CD4-positive, alpha-beta T cell treated with Interleukin-6 for 4 hours (primary cell): ENCODE measurements around the gene DEF6.
A peak's percentile ranks its signal among the peaks of the same experiment; 100 is the strongest.

Source experiments
- DNase-seq: peaks from one replicate; pipeline ENCODE4 v3.0.0-alpha.2; 2020; ENCODE audit warnings: mixed read lengths

DEF6 gene, protein sequence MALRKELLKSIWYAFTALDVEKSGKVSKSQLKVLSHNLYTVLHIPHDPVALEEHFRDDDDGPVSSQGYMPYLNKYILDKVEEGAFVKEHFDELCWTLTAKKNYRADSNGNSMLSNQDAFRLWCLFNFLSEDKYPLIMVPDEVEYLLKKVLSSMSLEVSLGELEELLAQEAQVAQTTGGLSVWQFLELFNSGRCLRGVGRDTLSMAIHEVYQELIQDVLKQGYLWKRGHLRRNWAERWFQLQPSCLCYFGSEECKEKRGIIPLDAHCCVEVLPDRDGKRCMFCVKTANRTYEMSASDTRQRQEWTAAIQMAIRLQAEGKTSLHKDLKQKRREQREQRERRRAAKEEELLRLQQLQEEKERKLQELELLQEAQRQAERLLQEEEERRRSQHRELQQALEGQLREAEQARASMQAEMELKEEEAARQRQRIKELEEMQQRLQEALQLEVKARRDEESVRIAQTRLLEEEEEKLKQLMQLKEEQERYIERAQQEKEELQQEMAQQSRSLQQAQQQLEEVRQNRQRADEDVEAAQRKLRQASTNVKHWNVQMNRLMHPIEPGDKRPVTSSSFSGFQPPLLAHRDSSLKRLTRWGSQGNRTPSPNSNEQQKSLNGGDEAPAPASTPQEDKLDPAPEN

DNA sequence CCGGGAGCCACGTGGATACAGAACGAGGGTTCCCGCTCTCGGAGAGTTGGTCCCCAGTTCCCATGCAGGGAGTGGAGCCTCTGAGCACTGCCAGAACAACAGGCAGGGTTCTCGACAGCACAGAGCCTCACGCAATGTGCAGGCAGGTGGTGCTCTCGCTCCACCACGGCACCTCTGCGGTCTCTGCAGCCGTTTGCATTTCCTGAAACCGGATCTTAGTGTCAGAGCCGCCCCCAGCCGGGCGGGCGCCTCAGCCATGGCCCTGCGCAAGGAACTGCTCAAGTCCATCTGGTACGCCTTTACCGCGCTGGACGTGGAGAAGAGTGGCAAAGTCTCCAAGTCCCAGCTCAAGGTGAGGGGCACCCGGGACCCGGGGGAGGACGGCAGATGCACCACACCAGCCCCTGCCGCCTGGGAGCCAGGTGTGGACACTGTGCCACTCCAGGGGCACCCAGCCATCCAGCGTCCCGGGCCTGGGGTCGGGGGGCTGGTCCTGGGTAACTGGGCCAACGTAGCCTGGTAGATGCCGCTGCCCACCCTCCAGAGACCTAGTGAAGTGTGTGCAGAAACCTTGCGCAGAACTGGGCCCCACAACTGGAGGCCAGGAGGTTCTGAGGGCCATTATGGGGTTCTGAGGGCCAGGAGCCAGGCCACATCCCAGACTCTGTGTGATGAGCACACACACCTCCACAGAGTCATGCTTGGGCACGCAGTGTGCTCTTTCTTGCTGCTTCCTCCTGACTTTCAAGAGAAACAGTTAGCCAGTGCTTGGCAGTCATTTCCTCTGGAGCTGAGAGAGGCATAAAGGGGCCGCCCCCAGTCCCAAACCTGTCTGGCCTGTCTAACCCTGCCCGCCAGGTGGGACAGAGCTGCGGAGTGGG lies at the start of gene DEF6:
TSS of gene DEF6 (plus strand) at position 218 of the 881 bp plus-strand sequence. CDS start at position 257, 39 bp downstream.
- peak; percentile 92 for DNase-seq

DNA sequence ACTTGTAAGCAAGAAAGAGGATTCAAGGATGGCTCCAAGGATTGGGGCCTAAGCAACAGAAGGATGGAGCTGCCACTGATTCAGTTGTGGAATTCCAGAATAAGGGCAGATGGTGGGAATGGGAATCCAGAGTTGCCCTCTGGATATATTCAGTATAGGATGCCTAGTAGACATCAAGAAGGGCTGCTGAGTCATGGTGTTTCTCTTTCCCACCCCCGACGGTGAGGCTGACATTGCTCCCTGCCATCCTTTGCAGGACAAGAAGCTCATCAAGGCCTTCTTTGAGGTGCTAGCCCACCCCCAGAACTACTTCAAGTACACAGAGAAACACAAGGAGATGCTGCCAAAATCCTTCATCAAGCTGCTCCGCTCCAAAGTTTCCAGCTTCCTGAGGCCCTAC lies 49.3 kb upstream of the DEF6 start:
- DNase-seq = no peak

DNA sequence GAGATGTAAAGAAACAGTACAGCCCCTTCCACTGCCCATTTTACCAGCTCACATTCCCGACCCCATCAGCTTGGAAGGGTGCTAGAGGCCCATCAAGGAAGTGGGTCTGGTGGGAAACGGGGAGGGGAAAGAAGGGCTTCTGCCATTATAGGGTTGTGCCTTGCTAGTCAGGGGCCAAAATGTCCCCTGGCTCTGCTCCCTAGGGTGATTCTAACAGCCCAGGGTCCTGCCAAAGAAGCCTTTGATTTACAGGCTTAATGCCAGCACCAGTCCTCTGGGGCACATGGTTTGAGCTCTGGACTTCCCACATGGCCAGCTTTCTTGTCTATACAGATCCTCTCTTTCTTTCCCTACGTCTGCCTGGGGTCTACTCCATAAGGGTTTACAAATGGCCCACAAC lies 48.7 kb upstream of the DEF6 start:
- DNase-seq = no peak

DNA sequence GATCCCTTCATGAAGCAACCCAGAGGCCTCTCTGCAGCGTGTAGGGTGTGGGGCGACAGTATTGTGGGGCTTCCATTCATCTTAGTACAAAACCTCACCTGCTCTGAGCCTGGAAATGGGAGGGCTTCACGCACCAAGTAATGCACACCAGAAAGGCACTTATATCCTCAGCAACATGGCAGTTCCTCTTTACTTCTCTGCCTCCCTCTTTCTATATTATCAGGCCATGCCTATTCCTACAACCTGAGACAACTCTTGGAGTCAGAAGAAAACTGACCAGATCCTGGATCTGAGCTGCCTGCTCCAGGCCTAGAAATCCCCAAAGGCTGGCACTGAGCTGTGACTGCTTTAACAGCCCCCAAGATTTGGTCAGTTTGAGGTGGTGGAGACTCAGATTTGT lies 45.7 kb upstream of the DEF6 start:
- no peak for DNase-seq

DNA sequence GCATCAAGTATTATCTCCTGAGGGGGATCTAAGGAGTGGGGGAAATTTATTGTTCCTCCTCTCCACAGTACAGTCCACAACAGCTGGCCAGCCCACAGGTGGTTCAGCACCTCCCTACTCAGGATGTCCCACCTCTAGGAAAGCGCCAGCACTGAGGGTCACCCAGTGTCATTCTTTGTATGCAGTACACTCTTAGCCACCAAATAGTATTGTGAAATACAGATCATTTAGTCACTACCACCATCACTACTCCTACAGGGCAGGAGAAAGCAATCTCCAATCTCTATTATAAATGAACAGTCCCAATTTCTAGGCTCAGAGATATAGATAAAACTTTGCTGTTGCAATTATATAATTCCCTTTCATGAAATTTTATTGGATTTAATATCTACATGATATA lies 44.4 kb upstream of the DEF6 start:
- DNase-seq = no peak

DNA sequence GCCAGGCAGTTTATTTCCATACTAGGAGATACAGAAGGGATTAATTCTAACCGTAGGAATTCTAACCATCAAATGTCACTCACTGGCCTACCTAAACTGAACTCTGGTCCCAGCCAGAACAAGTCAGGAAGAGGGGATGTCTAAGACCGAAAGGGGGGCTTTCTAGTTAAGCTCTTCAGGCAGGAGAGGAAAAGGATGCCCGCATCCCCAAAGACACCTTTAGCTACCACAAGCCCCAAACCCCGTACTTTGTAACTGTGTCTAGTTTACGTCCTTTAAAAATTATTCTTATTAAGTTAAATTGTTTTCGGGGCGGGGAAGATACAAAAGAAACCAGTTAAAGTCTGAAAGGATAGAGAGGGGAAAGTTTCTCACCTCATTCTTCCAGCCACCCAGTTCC lies 39.3 kb upstream of the DEF6 start:
- DNase-seq = no peak

DNA sequence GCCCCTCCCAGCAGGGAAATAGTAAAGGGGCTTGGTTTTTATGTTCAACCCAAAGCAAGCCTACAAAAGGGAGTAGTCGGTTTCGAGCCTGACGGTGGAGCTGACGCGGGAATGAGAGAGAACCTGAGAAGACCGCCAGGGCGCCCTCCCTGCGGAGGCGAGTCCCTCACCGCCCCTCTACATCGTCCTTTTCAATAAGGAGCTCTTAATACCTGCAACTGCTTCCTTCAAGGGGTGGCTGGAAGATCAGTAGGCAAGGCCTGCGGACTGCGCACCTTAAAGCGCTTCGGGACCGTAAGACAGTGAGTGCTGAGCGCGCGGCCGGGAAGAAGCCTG lies 38.8 kb upstream of the DEF6 start:
- DNase-seq = no peak

DNA sequence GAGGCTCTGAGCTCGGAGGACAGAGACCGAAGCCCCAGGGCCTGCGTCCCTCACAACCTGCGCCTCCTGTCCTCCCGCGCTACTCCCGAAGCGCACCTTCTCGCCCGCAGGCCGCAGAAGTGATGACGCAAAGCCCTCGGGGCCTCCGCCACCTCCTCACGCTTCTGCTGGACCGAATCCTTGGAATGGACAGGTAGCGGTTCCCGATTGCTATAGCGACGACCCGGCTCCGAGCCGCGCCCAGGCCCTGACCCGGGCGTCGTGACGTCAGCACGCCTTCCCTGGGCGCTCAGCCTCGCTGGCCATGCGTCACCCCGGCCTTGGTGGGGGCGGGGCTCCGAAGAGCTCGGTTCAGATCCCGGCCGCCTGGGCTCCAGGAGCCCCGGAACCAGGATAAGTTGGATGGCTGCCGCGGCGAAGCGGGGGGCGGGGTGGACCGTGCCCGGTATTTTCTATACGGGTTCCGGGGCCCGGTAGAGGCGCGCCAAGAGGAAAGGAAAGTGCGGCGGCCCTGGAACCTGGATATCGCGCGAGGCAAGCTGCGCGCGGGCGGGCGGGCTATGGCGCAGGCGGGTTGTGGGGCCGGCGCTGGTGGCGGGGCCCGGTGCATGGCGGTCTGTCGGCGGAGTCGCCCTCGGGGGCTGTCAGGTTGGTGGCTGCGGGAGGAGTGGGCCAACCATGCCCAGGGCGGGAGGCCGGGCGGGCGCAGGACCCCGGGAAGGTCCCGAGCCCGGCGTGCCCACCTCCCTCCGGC lies 38.2 kb upstream of the DEF6 start, which contains the start of gene ZNF76:
TSS of gene ZNF76 (plus strand) at position 542 of the 754 bp plus-strand sequence. CDS start 21,417 bp downstream, outside the sequence.
- peak; percentile 95 for DNase-seq

DNA sequence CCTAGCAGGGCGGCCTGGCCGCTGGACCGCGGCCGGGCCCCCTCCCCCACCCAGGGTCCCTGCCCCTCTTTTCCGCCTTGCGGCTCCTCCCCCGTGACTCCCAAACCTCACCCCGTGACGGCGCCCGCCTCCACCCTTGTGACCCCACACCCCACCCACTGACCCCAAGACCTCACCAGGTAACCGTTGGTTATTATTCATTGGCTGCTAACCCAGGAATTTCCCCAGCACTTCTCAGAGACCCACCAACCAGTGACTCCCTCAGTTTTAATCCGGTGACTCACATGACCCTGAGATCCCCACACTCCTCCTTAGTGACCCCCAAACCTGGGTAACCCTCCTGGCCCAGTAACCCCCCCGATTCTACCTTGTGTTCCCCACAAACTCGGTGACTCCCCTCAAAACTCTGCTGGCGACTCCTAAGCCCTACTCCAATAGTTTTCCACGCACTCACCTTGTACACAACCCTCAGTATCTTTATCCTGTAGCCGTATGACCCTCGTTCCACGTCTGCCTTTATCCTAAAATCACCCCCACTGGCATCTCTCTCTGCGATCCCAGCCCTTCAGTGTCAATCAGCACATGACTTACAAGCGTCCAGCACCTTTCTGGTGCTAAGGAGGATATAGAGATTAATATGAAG lies 37.5 kb upstream of the DEF6 start:
- DNase-seq = peak; percentile 75

DNA sequence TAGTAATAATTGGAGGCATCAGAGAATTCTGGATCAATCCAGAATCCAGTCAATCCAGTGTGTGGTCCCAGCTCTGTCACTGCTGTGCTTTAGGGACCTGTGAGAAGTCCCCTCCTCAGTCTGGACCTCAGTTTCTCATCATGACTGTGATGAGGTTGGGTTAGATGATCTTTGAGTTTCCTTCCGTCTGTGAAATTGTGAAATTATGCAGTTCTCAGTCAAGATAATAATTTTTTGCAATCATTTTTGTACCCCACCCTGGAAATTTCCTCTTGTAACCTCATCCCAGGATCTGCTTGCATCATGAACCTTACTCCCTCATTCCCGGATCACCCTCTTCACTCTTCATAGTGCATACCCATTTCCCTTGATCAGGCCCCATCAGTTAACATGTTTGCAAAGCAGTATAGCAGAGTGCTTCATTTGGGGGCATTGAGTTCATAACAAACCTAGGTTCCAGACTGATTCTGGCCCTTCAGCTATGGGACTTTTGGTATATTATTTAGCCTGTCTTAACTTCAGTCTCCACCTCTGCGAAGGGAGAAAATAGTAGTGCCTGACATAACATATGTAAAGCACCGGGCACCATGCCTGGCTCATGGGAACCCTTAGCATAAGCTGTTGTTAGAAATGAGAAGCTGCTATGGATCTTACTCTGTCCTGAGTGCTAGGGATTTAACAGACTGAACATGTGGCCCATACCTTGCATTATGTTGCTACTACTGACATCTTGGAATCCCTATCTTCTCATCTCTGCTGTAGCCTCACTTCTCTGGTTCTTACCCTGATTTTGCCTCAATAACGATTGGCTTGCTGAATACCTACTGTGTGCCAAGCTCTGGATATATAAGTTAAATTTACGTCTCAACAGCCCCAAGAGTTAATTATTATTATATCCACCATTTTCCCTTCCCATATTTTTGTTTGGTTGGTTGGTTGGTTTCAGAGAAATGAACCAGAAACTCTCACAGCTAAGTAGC lies 36.7 kb upstream of the DEF6 start:
- DNase-seq = no peak

DNA sequence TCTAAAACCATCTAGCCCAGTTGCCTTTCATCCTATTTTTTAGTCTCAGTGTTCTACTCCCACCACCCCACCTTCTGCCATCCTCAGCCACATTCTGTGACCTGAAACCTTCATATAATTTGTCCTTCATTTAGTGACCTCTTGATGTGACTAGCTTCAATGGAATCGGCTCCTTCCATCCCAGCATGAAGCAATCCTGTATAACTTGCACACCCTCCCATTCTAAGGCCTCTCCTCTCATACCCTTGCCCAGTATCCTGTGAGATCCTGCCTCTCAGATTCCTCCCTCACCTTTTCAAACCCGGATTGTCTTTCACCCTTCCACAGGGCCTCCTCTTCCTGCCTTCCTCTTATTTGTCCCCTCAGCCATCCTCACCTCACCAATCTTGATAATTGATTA lies 35.0 kb upstream of the DEF6 start:
- DNase-seq = no peak

DNA sequence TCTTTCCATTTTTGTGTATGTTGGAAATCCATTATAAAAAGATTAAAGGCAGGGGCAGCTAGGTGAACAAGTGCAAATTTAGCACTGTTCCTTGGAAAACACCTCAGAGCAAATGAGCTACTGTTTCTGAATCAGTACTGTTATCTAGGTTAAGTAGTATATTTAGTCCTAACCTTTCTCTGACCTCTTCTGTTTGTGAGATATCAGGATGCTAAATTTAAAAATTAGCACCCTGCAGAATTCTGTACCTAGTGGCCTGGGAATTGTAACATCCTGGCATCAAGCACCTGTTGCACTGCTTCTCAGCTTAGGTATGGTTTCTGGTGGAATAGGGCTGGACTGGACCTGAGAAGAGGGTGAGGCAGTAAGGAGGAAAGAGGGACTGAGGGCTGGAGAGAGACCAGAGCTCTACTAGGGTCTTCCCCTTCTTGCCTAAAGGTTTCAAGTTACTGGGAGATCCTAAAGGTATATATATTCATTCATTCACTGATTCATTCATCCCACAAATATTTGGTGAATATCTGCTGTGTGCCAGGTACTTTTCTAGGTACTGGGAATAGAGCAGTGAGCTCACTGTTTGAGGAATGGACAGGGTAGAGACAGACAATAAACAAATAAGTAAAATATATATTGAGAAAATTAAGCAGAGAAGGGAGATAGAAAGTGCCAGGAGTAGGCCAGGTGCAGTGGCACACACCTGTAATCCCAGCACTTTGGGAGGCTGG lies 32.9 kb upstream of the DEF6 start:
- no peak for DNase-seq

DNA sequence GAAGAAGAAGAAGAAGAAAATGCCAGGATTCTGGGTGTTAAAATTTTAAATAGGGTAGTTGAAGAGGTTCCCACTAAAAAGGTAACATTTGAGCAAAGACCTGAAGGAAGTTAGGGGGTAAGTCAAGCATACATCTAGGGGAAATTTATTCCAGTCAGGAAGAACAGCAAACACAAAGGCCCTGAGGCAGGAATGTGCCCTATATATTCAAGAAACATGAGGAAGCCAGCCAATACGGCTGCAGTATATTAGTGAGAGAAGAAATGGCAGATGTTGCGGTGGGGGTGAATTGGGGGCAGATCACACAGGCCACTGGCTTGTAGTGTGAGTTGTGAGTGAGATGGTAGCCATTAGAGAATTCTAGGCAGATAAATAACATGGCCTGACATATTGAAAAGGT lies 32.1 kb upstream of the DEF6 start:
- DNase-seq = no peak

DNA sequence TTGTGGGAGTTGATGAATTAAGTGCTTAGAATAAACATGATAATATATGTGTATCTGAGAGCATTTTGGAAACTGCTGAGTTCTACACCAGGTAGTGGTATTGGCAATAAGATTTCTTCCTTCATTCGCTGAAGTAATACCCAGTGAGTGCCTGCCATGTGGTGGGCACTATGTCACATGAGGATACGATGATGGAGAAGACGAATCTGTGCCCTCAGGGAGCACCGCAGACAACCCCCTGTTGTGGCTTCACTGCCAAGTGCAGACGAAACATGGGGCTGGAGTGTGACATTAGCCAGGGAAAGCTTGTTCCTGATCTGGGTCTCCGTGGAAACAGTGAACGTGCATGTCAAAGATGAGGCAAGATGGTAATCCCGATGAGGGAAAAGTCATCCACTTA lies 30.2 kb upstream of the DEF6 start:
- DNase-seq = no peak

DNA sequence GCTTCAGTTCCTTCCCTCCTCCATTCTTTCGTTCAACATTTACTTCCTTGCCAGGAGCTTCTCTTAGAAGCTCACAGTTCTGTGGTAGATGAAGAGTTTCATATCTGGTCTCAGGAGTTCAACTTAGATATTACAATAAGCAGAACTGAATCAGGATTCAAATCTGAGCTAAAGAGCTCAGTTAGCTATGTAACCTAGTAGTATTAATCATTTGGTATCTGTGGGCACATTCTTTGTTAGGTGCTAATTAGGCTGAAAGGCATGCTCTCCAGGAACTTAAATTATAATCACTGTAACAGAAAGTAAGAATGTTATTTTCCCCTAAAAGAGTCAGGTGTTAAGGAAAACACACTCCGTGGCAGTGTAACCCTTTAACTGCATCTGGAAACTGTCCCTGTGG lies 29.7 kb upstream of the DEF6 start:
- DNase-seq = no peak

DNA sequence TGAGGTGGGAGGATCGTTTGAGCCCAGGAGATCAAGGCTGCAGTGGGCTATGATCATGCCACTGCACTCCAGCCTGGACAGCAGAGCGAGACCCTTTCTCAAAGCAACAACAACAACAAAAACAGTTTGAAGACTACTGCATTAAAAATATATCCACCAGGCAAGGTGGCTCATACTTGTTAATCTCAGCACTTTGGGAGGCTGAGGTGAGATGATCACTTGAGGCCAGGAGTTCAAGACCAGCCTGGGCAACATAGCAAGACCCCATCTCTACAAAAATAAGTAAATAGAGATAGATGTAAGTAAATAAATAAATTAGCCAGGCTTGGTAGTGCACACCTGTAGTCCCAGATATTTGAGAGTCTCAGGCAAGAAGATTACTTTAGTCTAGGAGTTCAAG lies 25.6 kb upstream of the DEF6 start:
- no peak for DNase-seq

DNA sequence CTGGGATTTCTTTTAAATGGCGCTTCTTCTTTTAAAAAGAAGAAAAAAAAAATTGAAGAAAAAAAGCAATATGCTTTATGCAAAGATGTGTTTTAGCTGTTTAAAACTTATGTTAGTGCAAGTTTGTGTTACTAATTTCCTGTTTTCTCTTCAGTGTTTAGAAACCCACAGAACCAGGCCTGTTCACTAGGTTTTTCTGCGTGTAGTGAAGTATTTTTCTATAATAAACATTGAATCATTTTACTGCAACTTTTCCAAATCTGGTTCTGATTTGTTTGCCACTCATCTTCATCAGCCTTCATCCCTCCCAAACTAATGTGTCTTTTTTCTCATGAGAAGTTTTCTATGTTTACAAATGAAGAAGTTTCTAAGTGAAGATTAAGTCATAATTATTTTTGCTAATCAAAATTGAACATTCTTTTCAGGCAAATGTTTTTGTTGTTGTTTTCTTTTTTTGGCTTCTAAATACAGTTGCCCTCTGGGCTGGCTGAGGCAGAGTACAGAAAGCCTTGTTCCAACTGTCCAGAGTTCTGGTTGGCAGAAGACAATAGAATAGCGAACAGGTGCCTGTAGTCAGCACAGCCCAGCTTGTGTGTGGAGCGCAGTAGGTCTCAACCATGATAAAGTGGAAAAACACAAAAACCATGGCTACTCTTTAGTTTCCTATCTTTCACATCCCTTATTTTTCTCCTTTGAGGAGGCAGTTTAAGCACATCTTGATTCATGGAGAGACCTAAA lies 23.6 kb upstream of the DEF6 start:
- no peak for DNase-seq

DNA sequence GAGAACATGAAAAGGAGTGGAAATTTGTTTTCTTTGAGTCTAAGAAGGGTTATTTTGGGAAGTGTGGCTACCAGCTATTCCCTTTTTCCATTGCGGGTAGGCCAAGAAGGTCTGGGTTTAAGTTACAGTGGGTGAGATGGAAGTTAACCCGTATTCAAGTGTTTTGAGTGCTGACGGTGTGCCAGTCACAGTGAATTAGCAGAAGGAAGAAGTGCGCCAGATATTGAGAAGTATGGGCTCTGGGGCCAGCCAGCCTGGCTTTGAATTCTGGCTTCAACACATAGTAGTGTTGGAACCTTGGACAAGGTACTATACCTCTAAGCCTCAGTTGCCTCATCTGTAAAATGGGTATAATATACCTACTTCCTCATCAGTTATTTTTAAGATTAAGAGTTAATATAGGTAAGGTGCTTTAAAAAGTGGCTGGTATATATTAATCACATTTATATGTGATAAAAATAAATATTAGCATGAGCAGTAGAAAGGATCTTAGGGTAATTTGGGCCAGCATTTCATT lies 21.8 kb upstream of the DEF6 start:
- DNase-seq = no peak

DNA sequence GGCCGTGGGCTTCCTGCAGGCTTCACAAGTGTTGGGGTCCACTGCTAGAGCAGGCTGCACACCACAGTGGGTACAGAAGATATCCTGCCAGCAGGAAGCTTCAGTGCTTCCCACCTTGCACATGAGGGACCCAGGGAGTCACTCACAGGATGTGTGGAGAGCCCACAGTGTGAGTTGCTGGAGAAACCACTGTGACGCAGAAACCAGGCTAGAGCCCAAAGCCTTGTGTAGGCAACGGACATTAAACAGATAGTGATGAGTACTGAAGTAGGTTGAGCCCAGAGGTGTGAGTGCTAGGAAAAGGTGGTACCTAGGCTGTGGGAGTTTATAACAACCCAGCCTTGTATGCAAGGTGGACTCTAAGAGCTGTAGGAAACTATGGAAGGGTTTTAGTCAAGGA lies 18.9 kb upstream of the DEF6 start:
- DNase-seq = no peak
